T-helper 2 cell treated with Interferon-gamma antibody and Interleukin-4, amounts not matched to agents 5 μg/mL and 100 μg/mL, for 36 hours (primary cell): ENCODE results near the gene TACC2.

Experiments used
- DNase-seq: peaks from one replicate; pipeline ENCODE4 v3.0.0; 2021; ENCODE audit warnings: low spot score
- H3K27ac Mint-ChIP-seq: one replicate; pipeline ENCODE4 v1.8.0; 2021; ENCODE audit warnings: mild to moderate bottlenecking, mixed read lengths
- H3K27me3 Mint-ChIP-seq: one replicate; pipeline ENCODE4 v1.8.0; 2021; ENCODE audit warnings: low read depth, mixed read lengths
- H3K36me3 Mint-ChIP-seq: one replicate; pipeline ENCODE4 v1.8.0; 2021; ENCODE audit warnings: low read depth, mixed read lengths
- H3K4me1 Mint-ChIP-seq: one replicate; pipeline ENCODE4 v1.8.0; 2021; ENCODE audit warnings: low read depth, mixed read lengths
- H3K4me3 Mint-ChIP-seq: one replicate; pipeline ENCODE4 v1.8.0; 2022; ENCODE audit warnings: mild to moderate bottlenecking, moderate library complexity, mixed read lengths
- H3K9me3 Mint-ChIP-seq: one replicate; pipeline ENCODE4 v1.8.0; 2021; ENCODE audit warnings: mixed read lengths

TACC2 gene

DNA sequence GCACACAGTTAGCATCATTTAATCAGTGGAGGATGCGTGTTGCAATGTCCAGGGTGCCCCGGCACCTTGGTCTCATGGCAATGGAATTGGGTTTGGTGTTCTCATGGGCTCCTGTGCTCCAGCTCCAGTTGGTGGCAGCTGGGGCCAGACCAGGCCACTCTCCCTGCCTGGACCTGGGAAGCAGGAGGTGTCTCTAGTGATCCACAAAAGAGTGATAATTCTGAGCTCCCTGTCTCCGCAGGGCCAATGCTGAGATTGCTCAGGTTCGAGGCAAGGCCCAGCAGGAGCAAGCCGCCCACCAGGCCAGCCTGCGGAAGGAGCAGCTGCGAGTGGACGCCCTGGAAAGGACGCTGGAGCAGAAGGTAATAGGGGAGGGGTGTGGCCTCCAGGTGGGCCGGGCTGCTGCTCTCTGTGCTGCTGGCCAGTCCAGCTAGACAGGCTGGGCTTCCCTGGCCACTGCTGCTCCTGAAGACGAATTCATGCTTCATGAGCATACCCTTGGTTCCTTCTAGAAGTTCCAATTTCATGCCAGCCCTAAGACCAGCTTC, 260.4 kb downstream of the TACC2 start:
- Mint-ChIP-seq H3K9me3 (no peaks in the 10 kb centered on the region), H3K4me1 (no peaks in the 10 kb centered on the region), H3K27ac (no peak overlapping the region), H3K27me3 (no peaks in the 10 kb centered on the region), H3K36me3 (no peaks in the 10 kb centered on the region), H3K4me3 (no peak overlapping the region)
- no peak for DNase-seq

DNA sequence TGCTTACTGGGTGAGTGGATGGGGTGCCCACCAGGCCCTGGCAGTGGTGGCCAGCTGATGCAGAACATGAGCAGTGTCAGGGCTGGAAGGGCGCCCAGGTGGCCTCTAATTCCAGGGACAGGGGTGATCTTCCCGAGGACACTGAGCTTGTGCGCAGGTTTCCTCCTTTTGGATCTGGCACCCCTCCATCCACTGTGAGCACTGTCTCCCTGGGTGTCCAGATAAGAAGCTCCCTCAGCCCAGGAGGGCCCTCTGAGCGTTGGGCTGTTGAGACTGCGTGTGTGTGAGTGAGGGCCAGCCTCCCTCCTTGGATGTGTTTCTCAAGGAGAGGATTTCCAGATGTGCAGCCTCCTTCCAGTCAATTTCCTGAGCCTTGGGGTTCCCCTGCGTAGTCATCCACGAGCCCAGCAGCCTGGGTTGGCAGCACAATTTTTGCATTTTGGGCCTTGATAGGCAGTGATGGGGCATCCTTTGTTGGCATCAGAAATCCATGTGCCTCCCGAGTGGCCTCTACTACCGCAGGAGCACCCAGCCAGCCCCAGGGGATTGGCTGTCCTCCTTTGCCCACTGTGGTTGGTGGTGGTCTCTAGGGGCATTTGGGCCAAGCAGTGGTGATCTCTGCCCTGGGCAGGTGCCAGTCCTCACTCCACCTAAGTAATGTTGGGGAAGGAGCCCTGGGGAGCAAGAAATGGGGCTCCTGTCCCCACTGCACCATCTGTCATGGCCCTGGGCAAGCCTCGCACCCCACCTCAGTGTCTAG, 261.2 kb downstream of the TACC2 start:
- Mint-ChIP-seq H3K4me1 (no peaks in the 10 kb centered on the region), H3K27me3 (no peaks in the 10 kb centered on the region), H3K4me3 (no peak overlapping the region), H3K9me3 (no peaks in the 10 kb centered on the region), H3K27ac (no peak overlapping the region), H3K36me3 (no peaks in the 10 kb centered on the region)
- no peak for DNase-seq

DNA sequence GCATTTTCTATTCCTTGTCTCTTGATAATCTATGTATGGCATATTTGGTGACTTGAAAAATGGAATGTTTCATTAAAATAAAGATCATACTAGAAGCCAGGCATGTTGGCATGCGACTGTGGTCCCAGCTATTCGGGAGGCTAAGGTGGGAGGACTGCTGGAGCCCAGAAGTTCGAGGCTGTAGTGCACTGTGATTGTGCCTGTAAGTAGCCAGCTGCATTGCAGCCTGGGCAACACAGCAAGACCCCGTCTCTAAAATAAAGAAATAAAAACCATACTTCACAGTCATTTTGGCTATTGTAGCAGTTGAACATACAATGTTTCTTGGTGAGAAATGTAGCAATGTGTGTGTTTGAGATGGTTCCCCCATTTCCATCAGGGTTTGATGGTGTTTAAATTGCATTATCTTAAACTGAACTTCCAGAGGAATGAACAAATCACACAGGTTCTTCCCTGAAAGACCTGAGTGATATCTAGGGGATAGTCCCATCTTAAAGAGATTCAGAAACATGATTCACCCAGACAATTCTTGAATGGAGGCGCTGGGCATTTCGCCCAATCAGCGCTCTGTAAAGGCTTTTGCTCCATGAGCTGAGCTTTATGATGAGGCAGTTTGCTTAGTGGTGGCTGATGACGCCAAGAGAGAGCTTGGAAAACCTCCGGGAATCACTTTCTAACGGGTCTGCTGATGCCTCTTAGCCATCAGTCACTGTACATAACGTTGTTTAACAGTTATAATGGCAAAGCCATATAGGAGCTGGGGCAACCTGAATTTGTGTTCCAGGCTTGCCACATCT, 262.7 kb downstream of the TACC2 start:
- Mint-ChIP-seq H3K4me1 (no peaks in the 10 kb centered on the region), H3K36me3 (no peaks in the 10 kb centered on the region), H3K27ac (no peak overlapping the region), H3K9me3 (no peaks in the 10 kb centered on the region), H3K27me3 (no peaks in the 10 kb centered on the region), H3K4me3 (no peak overlapping the region)
- DNase-seq, result no peak

DNA sequence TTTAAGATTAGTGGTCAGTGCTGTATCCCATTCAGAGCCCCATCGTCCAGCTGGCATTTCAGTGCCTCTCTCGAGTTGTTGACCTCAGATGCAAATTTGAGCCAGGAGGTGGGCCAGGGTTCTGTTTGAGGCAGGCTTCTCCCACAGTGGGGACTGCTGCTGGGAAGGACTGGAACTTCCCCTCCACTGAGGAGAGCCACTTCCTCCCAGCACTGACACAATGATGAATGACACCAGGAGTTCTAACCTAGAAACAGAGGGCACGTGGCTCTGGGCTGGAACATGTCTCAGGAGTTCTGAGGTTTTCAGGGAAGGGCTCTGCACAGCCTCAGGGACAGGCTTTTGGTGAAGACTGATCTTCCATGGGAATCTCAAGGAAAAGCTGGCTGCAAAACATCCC, 263.8 kb downstream of the TACC2 start:
- Mint-ChIP-seq H3K27ac (no peak overlapping the region), H3K4me1 (no peaks in the 10 kb centered on the region), H3K27me3 (no peaks in the 10 kb centered on the region), H3K36me3 (no peaks in the 10 kb centered on the region), H3K9me3 (no peaks in the 10 kb centered on the region), H3K4me3 (no peak overlapping the region)
- DNase-seq, result no peak

DNA sequence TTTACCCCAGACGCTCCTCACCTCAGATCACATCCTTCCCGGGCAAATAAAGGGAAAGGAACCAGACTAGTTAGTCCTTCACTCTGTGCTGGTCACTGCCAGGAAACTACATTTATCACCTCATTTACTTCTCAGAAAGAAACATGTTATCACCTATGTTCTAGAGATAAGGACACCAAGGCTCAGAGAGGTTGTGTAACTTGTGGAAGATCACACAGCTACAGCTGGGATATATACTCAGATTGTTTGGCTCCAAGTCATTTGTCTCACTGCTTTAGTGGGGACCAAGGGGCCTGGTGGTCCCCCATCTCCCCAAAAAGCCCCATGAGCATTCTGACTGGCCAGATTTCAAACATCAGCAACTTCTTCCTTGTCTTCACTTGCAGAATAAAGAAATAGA, 264.6 kb downstream of the TACC2 start:
- Mint-ChIP-seq H3K36me3 (no peaks in the 10 kb centered on the region), H3K27ac (no peak overlapping the region), H3K4me3 (no peak overlapping the region), H3K27me3 (no peaks in the 10 kb centered on the region), H3K4me1 (no peaks in the 10 kb centered on the region), H3K9me3 (no peaks in the 10 kb centered on the region)
- no peak for DNase-seq

DNA sequence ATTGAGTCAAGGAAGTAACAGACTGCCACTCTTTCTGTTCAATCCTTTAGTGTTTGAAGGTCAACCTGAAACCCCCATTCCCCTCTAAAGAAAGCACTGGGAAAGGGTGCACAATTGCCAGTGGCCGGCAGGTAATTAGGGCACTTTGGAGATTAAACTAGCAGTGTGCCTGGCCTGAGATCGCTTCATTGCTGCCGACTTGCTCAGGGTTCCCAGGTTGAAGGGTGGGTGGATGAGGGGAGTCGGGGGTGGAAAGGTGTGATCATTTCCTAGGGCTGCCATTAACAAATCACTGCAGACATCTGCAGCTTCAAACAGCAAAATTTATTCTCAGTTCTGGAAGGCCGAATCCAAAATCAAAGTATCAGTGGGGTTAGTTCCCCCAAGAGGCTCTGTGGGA, 265.9 kb downstream of the TACC2 start:
- DNase-seq, result no peak
- Mint-ChIP-seq H3K36me3 (no peaks in the 10 kb centered on the region), H3K4me3 (no peak overlapping the region), H3K9me3 (no peaks in the 10 kb centered on the region), H3K27me3 (no peaks in the 10 kb centered on the region), H3K27ac (no peak overlapping the region), H3K4me1 (no peaks in the 10 kb centered on the region)

DNA sequence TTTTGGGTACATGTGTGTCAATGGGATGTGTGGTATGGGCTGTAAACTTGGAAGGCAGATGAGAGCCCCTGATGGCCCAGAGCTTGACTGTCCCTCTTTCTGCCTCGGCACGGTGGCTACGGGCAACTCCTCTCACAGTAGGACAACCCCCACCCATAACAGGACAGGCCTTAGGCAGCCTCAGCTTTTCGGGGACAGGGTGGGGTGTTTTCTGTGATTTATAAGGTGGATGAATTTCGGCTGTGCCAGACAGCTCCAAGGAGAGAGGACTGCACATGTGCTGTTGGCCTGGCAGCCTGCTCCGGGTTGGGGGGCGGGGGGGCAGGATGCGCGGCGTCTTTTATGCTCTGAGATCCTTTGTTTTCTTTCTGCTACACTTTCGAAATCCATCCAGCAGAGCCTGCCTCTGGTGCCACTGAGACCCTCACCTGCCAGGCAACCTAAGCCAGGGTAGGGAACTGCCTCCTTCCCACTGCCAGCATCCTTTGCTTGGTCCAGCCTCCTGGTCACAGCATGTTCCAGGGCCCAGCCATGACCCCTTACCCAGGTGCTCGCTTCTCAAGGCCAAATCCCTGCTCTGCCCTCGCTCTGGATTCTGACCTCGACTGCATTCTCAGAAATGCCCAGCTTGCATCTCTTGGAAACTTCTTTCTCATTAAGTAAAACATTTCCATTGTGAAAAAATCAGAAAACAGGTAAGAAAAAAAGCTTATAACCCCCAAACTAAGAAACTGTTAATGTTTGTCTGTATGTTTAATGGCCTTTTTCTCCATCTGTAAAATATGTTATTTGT, 266.7 kb downstream of the TACC2 start:
- Mint-ChIP-seq H3K36me3 (no peaks in the 10 kb centered on the region), H3K27me3 (no peaks in the 10 kb centered on the region), H3K27ac (no peak overlapping the region), H3K4me1 (no peaks in the 10 kb centered on the region), H3K9me3 (no peaks in the 10 kb centered on the region), H3K4me3 (no peak overlapping the region)
- DNase-seq, result no peak

DNA sequence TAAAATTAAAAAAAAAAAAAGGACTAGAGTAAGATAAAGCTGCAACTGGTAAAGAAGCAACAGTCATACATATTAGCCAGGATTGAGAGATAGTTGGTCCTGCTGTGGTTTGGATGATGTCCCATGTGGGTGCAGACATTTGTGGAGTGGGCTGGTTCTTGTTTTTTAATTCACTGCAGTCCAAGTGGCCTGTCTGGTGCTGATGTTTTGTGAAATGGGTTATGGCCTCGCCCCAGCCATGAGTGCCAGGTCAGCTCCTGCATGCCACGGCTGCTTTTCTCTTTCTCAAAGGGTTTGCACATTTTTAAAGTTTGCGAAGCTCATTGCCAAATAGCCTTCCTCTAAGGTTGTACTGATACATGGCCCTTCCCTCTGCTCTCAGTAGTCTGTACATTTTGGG, 268.1 kb downstream of the TACC2 start:
- H3K4me3 Mint-ChIP-seq, result no peak overlapping the region
- no peaks in the 10 kb centered on the region for H3K4me1 Mint-ChIP-seq
- no peak overlapping the region for H3K27ac Mint-ChIP-seq
- DNase-seq, result no peak
- H3K9me3 Mint-ChIP-seq, result peaks cover 4% of the 10 kb centered on the region
- H3K36me3 Mint-ChIP-seq, result no peaks in the 10 kb centered on the region
- H3K27me3 Mint-ChIP-seq, result no peaks in the 10 kb centered on the region

DNA sequence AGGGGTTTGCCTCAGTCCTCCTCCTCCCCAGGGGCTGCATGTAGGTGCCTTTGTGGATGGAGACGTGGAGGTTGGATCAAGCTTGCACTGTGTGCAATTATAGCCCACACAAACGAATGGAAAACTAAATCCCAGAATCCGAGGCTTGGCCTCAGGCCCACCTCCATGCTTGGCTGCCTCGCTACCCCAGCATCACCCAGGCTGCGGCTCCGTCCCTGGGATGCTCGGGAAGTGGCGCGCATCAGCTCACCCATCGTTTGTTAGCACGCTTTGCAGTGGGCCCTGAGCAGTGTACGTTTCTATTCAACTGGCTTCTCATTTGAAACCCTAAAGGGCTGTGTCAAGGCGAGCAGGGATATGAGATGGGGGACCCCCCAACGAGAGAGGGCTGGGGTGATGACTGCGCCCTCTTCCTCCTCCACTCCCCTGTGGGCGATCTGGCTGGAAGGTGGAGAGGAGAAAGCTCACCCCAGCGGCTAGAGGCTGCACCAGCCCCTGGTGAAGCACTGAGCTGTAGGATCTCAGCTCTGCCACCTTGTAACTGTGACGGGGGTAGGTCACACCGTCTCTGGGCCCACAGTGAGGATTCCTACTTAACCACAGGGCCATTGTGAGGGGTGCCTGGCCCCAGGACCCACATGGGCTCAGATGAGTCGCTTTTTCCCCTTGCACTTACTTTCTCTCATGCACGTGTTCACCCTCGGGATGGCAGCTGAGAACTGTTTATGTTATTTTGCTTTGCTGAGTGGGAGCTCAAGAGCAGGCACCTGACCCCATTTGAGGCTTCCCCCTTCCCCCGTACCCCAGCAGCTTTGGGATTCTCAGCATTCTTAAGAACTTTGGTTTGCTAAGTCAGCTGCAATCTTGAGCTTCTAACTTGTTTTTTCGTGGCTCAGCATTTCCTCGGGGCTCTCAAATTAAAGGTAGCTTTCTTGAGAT, 269.4 kb downstream of the TACC2 start:
- Mint-ChIP-seq H3K4me3 (no peak overlapping the region), H3K27ac (no peak overlapping the region), H3K9me3 (peaks cover 4% of the 10 kb centered on the region), H3K36me3 (no peaks in the 10 kb centered on the region), H3K4me1 (no peaks in the 10 kb centered on the region), H3K27me3 (no peaks in the 10 kb centered on the region)
- no peak for DNase-seq

DNA sequence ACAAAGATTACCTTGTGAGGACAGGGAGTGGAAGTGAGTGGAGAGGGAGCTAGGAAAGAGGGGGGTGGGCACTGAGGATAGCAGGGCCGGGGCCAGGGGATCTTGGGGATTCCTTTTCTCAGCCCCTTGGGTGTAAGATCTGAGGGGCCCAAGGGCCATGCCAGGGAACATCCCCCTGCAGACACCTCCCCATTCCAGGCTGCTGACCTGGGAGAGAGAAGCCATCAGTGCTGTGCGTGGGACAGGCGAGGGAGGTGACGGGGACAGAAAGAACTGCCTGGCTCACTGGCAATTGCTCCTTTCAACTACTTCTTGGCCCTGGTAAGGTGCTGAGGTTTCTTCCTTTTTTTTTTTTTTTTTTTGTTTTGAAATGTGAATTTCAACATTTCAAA, 270.1 kb downstream of the TACC2 start:
- Mint-ChIP-seq H3K4me1 (no peaks in the 10 kb centered on the region), H3K9me3 (peaks cover 4% of the 10 kb centered on the region), H3K27ac (no peak overlapping the region), H3K4me3 (no peak overlapping the region), H3K27me3 (no peaks in the 10 kb centered on the region), H3K36me3 (no peaks in the 10 kb centered on the region)
- no peak for DNase-seq

DNA sequence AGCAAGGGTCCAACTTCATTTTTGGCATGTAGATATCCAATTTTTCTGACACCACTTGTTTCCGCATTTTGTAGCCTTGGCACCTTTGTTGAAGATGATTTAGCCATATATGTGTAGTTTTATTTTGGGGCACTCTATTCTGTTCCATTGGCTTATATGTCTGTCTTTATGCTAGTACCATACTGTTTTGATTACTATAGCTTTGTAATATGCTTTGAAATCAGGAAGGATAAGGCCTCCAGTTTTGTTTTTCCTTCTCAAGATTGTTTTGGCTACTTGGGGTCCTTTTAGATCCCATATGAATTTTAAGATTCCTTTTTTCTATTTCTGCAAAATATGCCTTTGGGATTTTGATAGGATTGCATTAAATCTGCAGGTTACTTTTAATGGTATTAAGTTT, 272.6 kb downstream of the TACC2 start:
- H3K9me3 Mint-ChIP-seq, result peaks cover 4% of the 10 kb centered on the region
- no peaks in the 10 kb centered on the region for H3K27me3 Mint-ChIP-seq
- no peaks in the 10 kb centered on the region for H3K4me1 Mint-ChIP-seq

DNA sequence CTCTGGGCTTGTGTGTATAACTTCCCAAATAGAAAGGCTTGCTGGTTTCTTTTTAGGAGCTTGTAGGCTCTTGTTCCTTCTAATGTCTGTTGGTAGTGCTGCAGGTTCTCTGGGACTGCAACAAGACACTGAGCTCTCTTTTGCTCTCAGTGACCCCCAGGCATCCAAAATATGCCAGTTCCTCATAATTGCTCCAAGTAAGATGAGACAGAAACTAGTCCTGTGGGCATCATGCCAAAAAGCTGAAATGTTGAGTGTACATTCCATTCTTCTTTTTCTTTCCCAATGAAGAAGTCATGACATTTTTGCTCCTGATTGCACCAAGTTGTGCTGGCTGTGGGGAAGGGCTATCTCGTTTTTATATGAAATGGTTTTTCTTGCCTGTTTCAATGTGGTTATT, 275.0 kb downstream of the TACC2 start:
- Mint-ChIP-seq H3K27me3 (no peaks in the 10 kb centered on the region), H3K27ac (no peak overlapping the region)

More for the DNA sequence above, 272.6 kb downstream of the TACC2 start:
- Mint-ChIP-seq H3K4me3 (no peak overlapping the region), H3K27ac (no peak overlapping the region), H3K36me3 (no peaks in the 10 kb centered on the region)
- no peak for DNase-seq

DNA sequence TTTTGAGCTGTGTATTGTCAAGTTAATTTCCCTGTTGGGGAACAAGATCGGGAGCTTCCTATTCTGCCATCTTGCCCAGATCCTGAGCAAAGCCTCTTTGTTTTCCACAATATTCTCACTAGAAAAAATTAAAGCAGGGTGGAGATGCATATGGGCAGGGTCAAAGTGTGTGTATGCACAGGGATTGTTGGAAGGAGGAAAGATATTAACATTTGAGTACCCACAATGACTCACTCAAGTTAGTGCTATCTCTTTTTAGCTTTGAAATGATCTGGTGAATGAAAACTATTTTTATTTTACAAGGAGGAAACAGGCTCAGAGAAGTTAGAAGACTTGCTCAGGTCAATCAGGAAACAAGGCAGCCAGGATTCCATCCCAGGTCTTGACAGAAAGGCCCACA, 275.5 kb downstream of the TACC2 start:
- Mint-ChIP-seq H3K27ac (no peak overlapping the region), H3K36me3 (no peaks in the 10 kb centered on the region), H3K4me1 (no peaks in the 10 kb centered on the region), H3K9me3 (peaks cover 4% of the 10 kb centered on the region), H3K27me3 (no peaks in the 10 kb centered on the region), H3K4me3 (no peak overlapping the region)
- DNase-seq, result no peak

More for the DNA sequence above, 275.0 kb downstream of the TACC2 start:
- DNase-seq, result no peak
- Mint-ChIP-seq H3K4me3 (no peak overlapping the region), H3K4me1 (no peaks in the 10 kb centered on the region), H3K36me3 (no peaks in the 10 kb centered on the region), H3K9me3 (peaks cover 4% of the 10 kb centered on the region)
